Measurements from ENCODE around the gene MED16. TPM values are rescaled to one million over a fixed set of nuclear protein-coding genes. Genes with fewer than 3 reads are reported as not detected.

MED16 gene
- total RNA-seq, 1 experiment from 2014 or later: 83.1 TPM

DNA sequence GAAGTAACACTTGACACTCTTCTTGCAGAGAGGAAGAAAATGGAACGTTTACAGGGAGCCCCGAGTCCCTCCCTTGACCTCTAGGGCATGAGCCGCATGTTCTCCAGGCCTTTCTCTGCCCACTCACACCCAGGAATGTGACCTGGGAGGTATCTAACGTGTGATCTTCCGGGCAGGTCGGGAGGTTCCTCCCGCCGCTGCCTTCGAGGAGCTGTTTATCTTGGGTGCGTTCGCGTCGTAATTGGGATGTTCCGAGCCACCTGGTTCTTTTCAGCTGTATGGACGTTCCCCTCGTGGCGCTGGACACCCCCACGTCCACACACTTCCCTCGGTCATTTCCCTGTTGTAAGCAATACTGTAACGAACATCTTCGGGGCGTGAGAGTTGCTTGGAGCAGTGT, 46.5 kb upstream of the MED16 start:
- no peak for DNase-seq
- H3K23ac ChIP-seq (ENCODE audit: insufficient read length, low read depth, low read length): no peak overlapping the region
- H3K27me3 ChIP-seq (ENCODE audit: insufficient read depth, low read length): no peaks in the 10 kb centered on the region
- no peaks in the 10 kb centered on the region; the same call in 1 of the 2 replicates for H3K27me3 Mint-ChIP-seq (ENCODE audit: low read depth)
- no peak overlapping the region for H3K4me3 Mint-ChIP-seq
- no peaks in the 10 kb centered on the region for H3K79me1 ChIP-seq (ENCODE audit: insufficient read depth, low read depth, low read length, poor library complexity, severe bottlenecking)
- H4K8ac ChIP-seq (replicated peaks; ENCODE audit: insufficient read length, low read depth, low read length): no peak overlapping the region
- H3K4me1 Mint-ChIP-seq: 0 out of 4 replicates have a peak, but pooled peaks cover 0 to 3% of the 10 kb centered on the region in 2 experiments
- H3K9ac ChIP-seq (ENCODE audit: extremely low read depth, insufficient read length, low read length): no peak overlapping the region
- H3K14ac ChIP-seq (ENCODE audit: insufficient read depth, low read length): no peak overlapping the region
- peaks cover 3% of the 10 kb centered on the region for H4K20me1 ChIP-seq (ENCODE audit: control insufficient read depth, insufficient read depth, insufficient read length)
- no peak overlapping the region for H3T11ph ChIP-seq (ENCODE audit: low read length)
- H3K79me2 ChIP-seq (ENCODE audit: insufficient read depth, low read length): peaks cover 10% of the 10 kb centered on the region; the same call in 1 of the 2 replicates
- no peak overlapping the region for H4K5ac ChIP-seq (ENCODE audit: insufficient read length, low read depth, low read length)
- H3K27ac ChIP-seq (ENCODE audit: insufficient read length, low read depth, low read length): no peak overlapping the region
- H2BK5ac ChIP-seq (ENCODE audit: insufficient read length, low read length): no peak overlapping the region
- H3K36me3 Mint-ChIP-seq (ENCODE audit: insufficient read depth in 1 of 3, low read depth in 3 of 3): peaks cover 19 to 52% (median 50%) of the 10 kb centered on the region in 3 experiments; a peak in 6 of 7 replicates
- TF ChIP-seq CTCF (conservative IDR thresholded peaks at IDR 0.05): no peak
- peak overlapping the region in 2 of 3 experiments; percentile 84 to 89; a peak in 4 of 7 replicates for H3K27ac Mint-ChIP-seq
- H3K4me2 ChIP-seq (ENCODE audit: insufficient read depth, insufficient read length, low read length): no peak overlapping the region
- no peak overlapping the region for H2BK20ac ChIP-seq (ENCODE audit: low read depth, low read length, poor library complexity, severe bottlenecking)
- no peak overlapping the region for H2BK120ac ChIP-seq (ENCODE audit: low read depth, low read length, poor library complexity, severe bottlenecking)
- H3K18ac ChIP-seq (ENCODE audit: insufficient read length, low read depth, low read length): no peak overlapping the region
- H2BK15ac ChIP-seq (ENCODE audit: low read depth, low read length): no peak overlapping the region
- H3K56ac ChIP-seq (ENCODE audit: insufficient read length, low read depth, low read length): no peak overlapping the region
- H2AFZ ChIP-seq (ENCODE audit: low read length): no peak overlapping the region
- H4K91ac ChIP-seq (ENCODE audit: insufficient read length, low read depth, low read length): no peak overlapping the region
- no peaks in the 10 kb centered on the region for H3K9me3 Mint-ChIP-seq
- H3K4ac ChIP-seq (ENCODE audit: low read depth, low read length): no peak overlapping the region
- H3K23me2 ChIP-seq (ENCODE audit: insufficient read length, low read depth, low read length, poor library complexity, severe bottlenecking): no peaks in the 10 kb centered on the region
- no peak overlapping the region for H2AK5ac ChIP-seq (ENCODE audit: insufficient read length, low read length)
- no CpG with 5 or more reads among the region's 22 CpGs for WGBS (ENCODE audit: extremely low coverage, insufficient read length, low lambda C conversion rate)
- H2BK12ac ChIP-seq (ENCODE audit: insufficient read length, low read depth, low read length): no peak overlapping the region
- H3K4me1 ChIP-seq (ENCODE audit: insufficient read depth, low read length): no peaks in the 10 kb centered on the region
- no peaks in the 10 kb centered on the region for H3K9me3 ChIP-seq (ENCODE audit: control insufficient read depth, low read depth, low read length)

Data from H9 (cell line).